ENCODE data around the gene CDH23. TPM values are rescaled to one million over a fixed set of nuclear protein-coding genes. Genes with fewer than 3 reads are reported as not detected.

Gene CDH23
- total and polyA plus RNA-seq, 9 of the 15 experiments (the other 6 are each of a cell fraction or from before 2014, with no cell fraction given): 0.18 to 1.2 (median 0.47) TPM

DNA sequence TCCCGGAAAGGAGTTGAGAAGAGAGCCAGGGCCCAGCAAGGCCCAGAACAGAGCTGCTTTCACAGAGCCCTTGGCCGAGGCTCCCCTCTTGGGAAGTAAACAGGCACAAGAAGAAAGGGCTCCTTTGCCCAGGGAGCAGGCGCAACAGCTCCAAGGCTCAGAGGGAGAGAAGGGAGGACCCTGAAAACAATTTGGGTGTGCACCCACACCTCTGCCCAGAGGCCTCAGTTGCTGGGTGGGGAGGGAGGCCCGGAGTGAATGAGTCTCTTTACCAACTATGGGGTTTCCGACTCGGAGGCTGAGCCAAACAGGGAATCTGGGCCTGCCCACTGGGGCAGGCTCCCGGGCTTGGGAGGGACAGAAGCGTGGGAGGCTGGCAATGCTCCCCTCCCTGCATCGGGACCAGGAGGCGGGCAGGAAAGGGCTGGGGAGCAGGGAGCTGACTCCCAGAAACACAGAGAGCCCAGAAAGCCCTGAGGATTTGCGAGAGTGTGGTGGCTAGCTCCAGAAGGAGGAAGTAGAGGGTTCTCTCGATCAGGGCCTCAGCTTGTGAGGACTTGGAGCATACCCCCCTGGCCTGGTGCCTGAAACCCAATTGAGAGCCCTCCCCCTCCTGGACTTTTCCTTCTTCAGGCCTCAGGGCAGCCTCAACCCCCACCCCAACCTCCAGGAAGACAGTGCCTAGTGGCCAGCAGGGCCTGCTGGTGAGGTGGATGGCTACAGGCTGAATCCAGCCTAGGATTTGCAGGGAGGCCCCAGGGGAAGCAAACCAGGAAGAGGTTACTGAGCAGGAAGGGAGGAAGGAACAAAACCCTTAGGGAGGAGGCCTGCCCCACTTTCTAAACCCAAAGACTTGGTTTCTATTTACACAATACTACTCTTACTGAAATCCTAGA, 316.7 kb downstream of the CDH23 start (continued):
- TF ChIP-seq CREBBP (IDR thresholded peaks at IDR 0.05; ENCODE audit: low read depth, low read length): no peak
- TF ChIP-seq FOXA3 (CRISPR knock-in tag; conservative IDR thresholded peaks at IDR 0.05 in 1 of 2, IDR thresholded peaks at IDR 0.05 in 1 of 2): no peak
- peak; percentile 34 for TF ChIP-seq HMGN3 (IDR thresholded peaks at IDR 0.05; ENCODE audit: borderline replicate concordance, extremely low read depth, insufficient read length, low read depth, low read length)
- TF ChIP-seq, protein P1, sequence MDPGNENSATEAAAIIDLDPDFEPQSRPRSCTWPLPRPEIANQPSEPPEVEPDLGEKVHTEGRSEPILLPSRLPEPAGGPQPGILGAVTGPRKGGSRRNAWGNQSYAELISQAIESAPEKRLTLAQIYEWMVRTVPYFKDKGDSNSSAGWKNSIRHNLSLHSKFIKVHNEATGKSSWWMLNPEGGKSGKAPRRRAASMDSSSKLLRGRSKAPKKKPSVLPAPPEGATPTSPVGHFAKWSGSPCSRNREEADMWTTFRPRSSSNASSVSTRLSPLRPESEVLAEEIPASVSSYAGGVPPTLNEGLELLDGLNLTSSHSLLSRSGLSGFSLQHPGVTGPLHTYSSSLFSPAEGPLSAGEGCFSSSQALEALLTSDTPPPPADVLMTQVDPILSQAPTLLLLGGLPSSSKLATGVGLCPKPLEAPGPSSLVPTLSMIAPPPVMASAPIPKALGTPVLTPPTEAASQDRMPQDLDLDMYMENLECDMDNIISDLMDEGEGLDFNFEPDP (CRISPR knock-in tag; IDR thresholded peaks at IDR 0.05): no peak
- TF ChIP-seq, protein P2, sequence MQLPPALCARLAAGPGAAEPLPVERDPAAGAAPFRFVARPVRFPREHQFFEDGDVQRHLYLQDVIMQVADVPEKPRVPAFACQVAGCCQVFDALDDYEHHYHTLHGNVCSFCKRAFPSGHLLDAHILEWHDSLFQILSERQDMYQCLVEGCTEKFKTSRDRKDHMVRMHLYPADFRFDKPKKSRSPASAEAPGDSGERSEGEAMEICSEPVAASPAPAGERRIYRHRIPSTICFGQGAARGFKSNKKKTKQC (CRISPR knock-in tag; IDR thresholded peaks at IDR 0.05): no peak
- TF ChIP-seq FUS (optimal IDR thresholded peaks at IDR 0.05; ENCODE audit: low read depth, low read length): no peak
- TF ChIP-seq, protein P3, sequence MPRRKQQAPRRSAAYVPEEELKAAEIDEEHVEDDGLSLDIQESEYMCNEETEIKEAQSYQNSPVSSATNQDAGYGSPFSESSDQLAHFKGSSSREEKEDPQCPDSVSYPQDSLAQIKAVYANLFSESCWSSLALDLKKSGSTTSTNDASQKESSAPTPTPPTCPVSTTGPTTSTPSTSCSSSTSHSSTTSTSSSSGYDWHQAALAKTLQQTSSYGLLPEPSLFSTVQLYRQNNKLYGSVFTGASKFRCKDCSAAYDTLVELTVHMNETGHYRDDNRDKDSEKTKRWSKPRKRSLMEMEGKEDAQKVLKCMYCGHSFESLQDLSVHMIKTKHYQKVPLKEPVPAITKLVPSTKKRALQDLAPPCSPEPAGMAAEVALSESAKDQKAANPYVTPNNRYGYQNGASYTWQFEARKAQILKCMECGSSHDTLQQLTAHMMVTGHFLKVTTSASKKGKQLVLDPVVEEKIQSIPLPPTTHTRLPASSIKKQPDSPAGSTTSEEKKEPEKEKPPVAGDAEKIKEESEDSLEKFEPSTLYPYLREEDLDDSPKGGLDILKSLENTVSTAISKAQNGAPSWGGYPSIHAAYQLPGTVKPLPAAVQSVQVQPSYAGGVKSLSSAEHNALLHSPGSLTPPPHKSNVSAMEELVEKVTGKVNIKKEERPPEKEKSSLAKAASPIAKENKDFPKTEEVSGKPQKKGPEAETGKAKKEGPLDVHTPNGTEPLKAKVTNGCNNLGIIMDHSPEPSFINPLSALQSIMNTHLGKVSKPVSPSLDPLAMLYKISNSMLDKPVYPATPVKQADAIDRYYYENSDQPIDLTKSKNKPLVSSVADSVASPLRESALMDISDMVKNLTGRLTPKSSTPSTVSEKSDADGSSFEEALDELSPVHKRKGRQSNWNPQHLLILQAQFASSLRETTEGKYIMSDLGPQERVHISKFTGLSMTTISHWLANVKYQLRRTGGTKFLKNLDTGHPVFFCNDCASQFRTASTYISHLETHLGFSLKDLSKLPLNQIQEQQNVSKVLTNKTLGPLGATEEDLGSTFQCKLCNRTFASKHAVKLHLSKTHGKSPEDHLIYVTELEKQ (CRISPR knock-in tag; IDR thresholded peaks at IDR 0.05): no peak
- TF ChIP-seq, protein P4, sequence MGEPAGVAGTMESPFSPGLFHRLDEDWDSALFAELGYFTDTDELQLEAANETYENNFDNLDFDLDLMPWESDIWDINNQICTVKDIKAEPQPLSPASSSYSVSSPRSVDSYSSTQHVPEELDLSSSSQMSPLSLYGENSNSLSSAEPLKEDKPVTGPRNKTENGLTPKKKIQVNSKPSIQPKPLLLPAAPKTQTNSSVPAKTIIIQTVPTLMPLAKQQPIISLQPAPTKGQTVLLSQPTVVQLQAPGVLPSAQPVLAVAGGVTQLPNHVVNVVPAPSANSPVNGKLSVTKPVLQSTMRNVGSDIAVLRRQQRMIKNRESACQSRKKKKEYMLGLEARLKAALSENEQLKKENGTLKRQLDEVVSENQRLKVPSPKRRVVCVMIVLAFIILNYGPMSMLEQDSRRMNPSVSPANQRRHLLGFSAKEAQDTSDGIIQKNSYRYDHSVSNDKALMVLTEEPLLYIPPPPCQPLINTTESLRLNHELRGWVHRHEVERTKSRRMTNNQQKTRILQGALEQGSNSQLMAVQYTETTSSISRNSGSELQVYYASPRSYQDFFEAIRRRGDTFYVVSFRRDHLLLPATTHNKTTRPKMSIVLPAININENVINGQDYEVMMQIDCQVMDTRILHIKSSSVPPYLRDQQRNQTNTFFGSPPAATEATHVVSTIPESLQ (CRISPR knock-in tag; IDR thresholded peaks at IDR 0.05): no peak
- no peak for TF ChIP-seq TRIM24 (IDR thresholded peaks at IDR 0.05)
- no peak for TF ChIP-seq NBN (IDR thresholded peaks at IDR 0.05; ENCODE audit: low read depth)
- no peak for TF ChIP-seq ZNF764 (CRISPR knock-in tag; IDR thresholded peaks at IDR 0.05; ENCODE audit: low read depth)
- no peak for TF ChIP-seq ZNF121 (CRISPR knock-in tag; conservative IDR thresholded peaks at IDR 0.05)
- TF ChIP-seq ARNT (IDR thresholded peaks at IDR 0.05): no peak
- TF ChIP-seq KHSRP (IDR thresholded peaks at IDR 0.05): no peak
- TF ChIP-seq ARID1B (IDR thresholded peaks at IDR 0.05): no peak
- TF ChIP-seq FOXP1 (CRISPR knock-in tag; IDR thresholded peaks at IDR 0.05): no peak
- TF ChIP-seq BRD9 (IDR thresholded peaks at IDR 0.05; ENCODE audit: low read depth, partially characterized antibody): peak; percentile 31
